CD4-positive, alpha-beta memory T cell (primary cell): Measurements from ENCODE around the gene RNF149. TPM values are rescaled to one million over a fixed set of nuclear protein-coding genes. Genes with fewer than 3 reads are reported as not detected.

ENCODE experiments used
- CTCF ChIA-PET: fragments of 350-600 bp; sonication (Branson Sonifier 250); formaldehyde crosslinking; loops from one replicate; lab custom pipeline; 2021; ENCODE audit warnings: inconsistent platforms; ENCODE audit not compliant: partially characterized antibody; lab: Charles Lee
- POLR2A ChIA-PET: fragments of 350-600 bp; sonication (Branson Sonifier 250); formaldehyde crosslinking; loops from one replicate; lab custom pipeline; 2021; ENCODE audit not compliant: partially characterized antibody; lab: Charles Lee
- DNase-seq, 5 donors: peaks; one replicate each; pipeline versions ENCODE4 v3.0.0 to v3.0.0-alpha.2; 2020 to 2022; ENCODE audit warnings: mixed read lengths in 1 of 5
- H3K27ac ChIP-seq: one replicate; pipeline ENCODE4 v1.7.0; 2013; ENCODE audit warnings: low read depth, low read length
- H3K27me3 ChIP-seq: 2 replicates; pipeline ENCODE4 v1.7.0; 2013; ENCODE audit warnings: mild to moderate bottlenecking, low read length, moderate library complexity; ENCODE audit not compliant: insufficient read depth
- H3K36me3 ChIP-seq: 2 replicates; pipeline ENCODE4 v1.7.0; 2013; ENCODE audit warnings: mild to moderate bottlenecking, low read length, moderate library complexity; ENCODE audit not compliant: insufficient read depth
- H3K4me1 ChIP-seq: 2 replicates; pipeline ENCODE4 v1.7.0; 2013; ENCODE audit warnings: mild to moderate bottlenecking, low read length, moderate library complexity; ENCODE audit not compliant: insufficient read depth
- H3K4me3 ChIP-seq, 2 donors: one replicate each; pipeline ENCODE4 v1.7.0; 2013; ENCODE audit warnings: low read length in 2 of 2, mild to moderate bottlenecking in 1 of 2
- H3K9me3 ChIP-seq, 2 donors: one replicate each; pipeline ENCODE4 v1.7.0; 2013; ENCODE audit warnings: low read length in 2 of 2, control low read depth in 1 of 2; ENCODE audit not compliant: control insufficient read depth in 1 of 2
- H3K27ac Mint-ChIP-seq, 7 donors: one replicate each; pipeline ENCODE4 v1.8.0; 2020 to 2021; ENCODE audit warnings: mixed read lengths in 7 of 7, mild to moderate bottlenecking in 6 of 7, inconsistent platforms in 3 of 7, moderate library complexity in 3 of 7
- H3K27me3 Mint-ChIP-seq, 2 donors: one replicate each; pipeline ENCODE4 v1.8.0; 2020 to 2021; ENCODE audit warnings: mixed read lengths in 2 of 2
- H3K36me3 Mint-ChIP-seq, 2 donors: one replicate each; pipeline ENCODE4 v1.8.0; 2020 to 2021; ENCODE audit warnings: mixed read lengths in 2 of 2, inconsistent platforms in 1 of 2, mild to moderate bottlenecking in 1 of 2
- H3K4me1 Mint-ChIP-seq, 4 donors: one replicate each; pipeline ENCODE4 v1.8.0; 2020 to 2021; ENCODE audit warnings: mixed read lengths in 4 of 4, mild to moderate bottlenecking in 1 of 4
- H3K4me3 Mint-ChIP-seq, 8 donors: one replicate each; pipeline ENCODE4 v1.8.0; 2020 to 2021; ENCODE audit warnings: mixed read lengths in 8 of 8, mild to moderate bottlenecking in 7 of 8, moderate library complexity in 6 of 8, inconsistent platforms in 3 of 8
- H3K9me3 Mint-ChIP-seq, 8 donors: one replicate each; pipeline ENCODE4 v1.8.0; 2020 to 2021; ENCODE audit warnings: mixed read lengths in 8 of 8, mild to moderate bottlenecking in 5 of 8, inconsistent platforms in 3 of 8, moderate library complexity in 1 of 8
- intact Hi-C: fragments of 100-400 bp; cut with micrococcal nuclease; formaldehyde crosslinking; loops from one replicate; pipeline ENCODE4 v1.15.1; 2023
- polyA plus RNA-seq, 2 donors: library from polyadenylated mRNA; unstranded; fragments of 300-500 nt; fragmentation: Illumina TruSeq; gene quantifications; one replicate each; pipeline ENCODE4 v1.2.3, GENCODE V29; 2021
- total RNA-seq, 2 experiments: library from RNA; stranded (reverse); gene quantifications; one replicate each; pipeline ENCODE4 v1.2.3, GENCODE V29; 2021

Gene RNF149
- total and polyA plus RNA-seq, 4 experiments from 2014 or later, result 67.6 to 154 (median 116) TPM

GRCh38 chr2:101293544-101293943 is 15.0 kb downstream of the RNF149 start:
- Mint-ChIP-seq H3K4me3 (no peak overlapping the region), H3K27me3 (no peaks in the 10 kb centered on the region), H3K36me3 (peaks cover 8 to 68% of the 10 kb centered on the region in 2 donors), H3K4me1 (peaks cover 37 to 74% (median 43%) of the 10 kb centered on the region in 4 donors), H3K9me3 (no peaks in the 10 kb centered on the region), H3K27ac (peak overlapping the region in 1 of 7 donors; percentile 79)
- Histone ChIP-seq H3K36me3 (peaks cover 26% of the 10 kb centered on the region), H3K9me3 (no peaks in the 10 kb centered on the region), H3K27ac (no peak overlapping the region), H3K4me1 (peaks cover 44% of the 10 kb centered on the region), H3K27me3 (no peaks in the 10 kb centered on the region), H3K4me3 (no peak overlapping the region)
- CTCF ChIA-PET, result interaction anchor here (1.0 to 1.3 kb wide), 2 partner anchors 48 to 56 kb away, joined by 3 to 4 read pairs; no protein-coding TSS in a partner anchor
- POLR2A ChIA-PET, result interaction anchor here (0.6 to 0.7 kb wide), 2 partner anchors 15 to 35 kb away, joined by 3 read pairs; partner anchors contain the start of gene RNF149
- intact Hi-C loops, result loop anchor here (2.0 kb wide), 1 partner anchor 13 kb away; no protein-coding TSS in a partner anchor
- DNase-seq, result no peak

GRCh38 chr2:101291973-101292372 is 16.5 kb downstream of the RNF149 start:
- Histone ChIP-seq H3K4me1 (peaks cover 31% of the 10 kb centered on the region), H3K36me3 (peaks cover 38% of the 10 kb centered on the region), H3K27me3 (no peaks in the 10 kb centered on the region), H3K4me3 (no peak overlapping the region), H3K9me3 (no peaks in the 10 kb centered on the region), H3K27ac (no peak overlapping the region)
- no peak for DNase-seq
- ChIA-PET CTCF (no interaction called here), POLR2A (no interaction called here)
- Mint-ChIP-seq H3K27me3 (no peaks in the 10 kb centered on the region), H3K36me3 (peaks cover 10 to 75% of the 10 kb centered on the region in 2 donors), H3K4me3 (no peak overlapping the region), H3K27ac (no peak overlapping the region), H3K9me3 (no peaks in the 10 kb centered on the region), H3K4me1 (peaks cover 27 to 60% (median 37%) of the 10 kb centered on the region in 4 donors)
- intact Hi-C loops, result loop anchor here (2.0 kb wide), 1 partner anchor 15 kb away; no protein-coding TSS in a partner anchor

- H3K27ac ChIP-seq, result no peak overlapping the region
- H3K9me3 ChIP-seq, result no peaks in the 10 kb centered on the region
- Mint-ChIP-seq H3K4me3 (no peak overlapping the region), H3K4me1 (peaks cover 19 to 55% (median 34%) of the 10 kb centered on the region in 4 donors), H3K36me3 (peaks cover 21 to 80% of the 10 kb centered on the region in 2 donors), H3K27ac (peak overlapping the region in 6 of 7 donors; percentile 0 to 88 (median 60)), H3K9me3 (no peaks in the 10 kb centered on the region), H3K27me3 (no peaks in the 10 kb centered on the region)
- no peak overlapping the region for H3K4me3 ChIP-seq
- no peak for DNase-seq
- no peaks in the 10 kb centered on the region for H3K27me3 ChIP-seq
- peaks cover 50% of the 10 kb centered on the region for H3K36me3 ChIP-seq
- POLR2A ChIA-PET, result no interaction called here
- peaks cover 19% of the 10 kb centered on the region for H3K4me1 ChIP-seq
- intact Hi-C loops, result no loop called here
- CTCF ChIA-PET, result no interaction called here
Observed at GRCh38 chr2:101290711-101291110, 17.8 kb downstream of the RNF149 start.

GRCh38 chr2:101287303-101287702 is 21.2 kb downstream of the RNF149 start:
- H3K4me3 ChIP-seq, result no peak overlapping the region
- CTCF ChIA-PET, result interaction anchor here (1.6 kb wide), 1 partner anchor 274 kb away, joined by 3 read pairs; no protein-coding TSS in a partner anchor

GRCh38 chr2:101286684-101287083 is 21.8 kb downstream of the RNF149 start:
- Histone ChIP-seq H3K36me3 (peaks cover 65% of the 10 kb centered on the region), H3K4me1 (no peaks in the 10 kb centered on the region), H3K4me3 (no peak overlapping the region), H3K27me3 (no peaks in the 10 kb centered on the region), H3K9me3 (no peaks in the 10 kb centered on the region), H3K27ac (no peak overlapping the region)
- H3K36me3 Mint-ChIP-seq, result peaks cover 55 to 82% of the 10 kb centered on the region in 2 donors
- CTCF ChIA-PET, result interaction anchor here (1.6 kb wide), 1 partner anchor 274 kb away, joined by 3 read pairs; no protein-coding TSS in a partner anchor
- no peaks in the 10 kb centered on the region for H3K9me3 Mint-ChIP-seq
- no peak for DNase-seq
- intact Hi-C loops, result no loop called here
- no peak overlapping the region for H3K4me3 Mint-ChIP-seq
- POLR2A ChIA-PET, result interaction anchor here (0.7 to 4.0 kb wide), 2 partner anchors 11 to 42 kb away, joined by 3 to 12 read pairs; no protein-coding TSS in a partner anchor
- H3K4me1 Mint-ChIP-seq, result peaks cover 22 to 45% (median 38%) of the 10 kb centered on the region in 4 donors
- H3K27me3 Mint-ChIP-seq, result no peaks in the 10 kb centered on the region
- peak overlapping the region in 5 of 7 donors; percentile 25 to 63 (median 52) for H3K27ac Mint-ChIP-seq

More at GRCh38 chr2:101287303-101287702, 21.2 kb downstream of the RNF149 start:
- POLR2A ChIA-PET, result interaction anchor here (1.1 to 4.0 kb wide), 3 partner anchors 17 to 1132 kb away, joined by 3 to 12 read pairs (median 4); no protein-coding TSS in a partner anchor
- no peaks in the 10 kb centered on the region for H3K9me3 ChIP-seq
- Mint-ChIP-seq H3K27me3 (no peaks in the 10 kb centered on the region), H3K36me3 (peaks cover 49 to 82% of the 10 kb centered on the region in 2 donors), H3K4me3 (no peak overlapping the region), H3K9me3 (no peaks in the 10 kb centered on the region), H3K4me1 (peaks cover 19 to 40% (median 34%) of the 10 kb centered on the region in 4 donors), H3K27ac (peak overlapping the region in 3 of 7 donors; percentile 42 to 65 (median 54))
- intact Hi-C loops, result no loop called here
- no peak for DNase-seq
- H3K36me3 ChIP-seq, result peaks cover 59% of the 10 kb centered on the region
- H3K27ac ChIP-seq, result no peak overlapping the region
- H3K27me3 ChIP-seq, result no peaks in the 10 kb centered on the region
- H3K4me1 ChIP-seq, result no peaks in the 10 kb centered on the region

GRCh38 chr2:101282980-101283379 is 25.5 kb downstream of the RNF149 start:
- H3K9me3 Mint-ChIP-seq, result no peaks in the 10 kb centered on the region
- Histone ChIP-seq H3K4me3 (no peak overlapping the region), H3K9me3 (no peaks in the 10 kb centered on the region), H3K27me3 (no peaks in the 10 kb centered on the region), H3K4me1 (no peaks in the 10 kb centered on the region), H3K27ac (no peak overlapping the region), H3K36me3 (peaks cover 81% of the 10 kb centered on the region)
- peaks cover 23 to 53% (median 39%) of the 10 kb centered on the region in 4 donors for H3K4me1 Mint-ChIP-seq
- intact Hi-C loops, result no loop called here
- CTCF ChIA-PET, result interaction anchor here (1.1 to 2.6 kb wide), 2 partner anchors 16 to 59 kb away, joined by 3 to 7 read pairs; no protein-coding TSS in a partner anchor
- POLR2A ChIA-PET, result interaction anchor here (1.1 to 1.3 kb wide), 3 partner anchors 13 to 30 kb away, joined by 4 to 6 read pairs (median 4); partner anchors contain the start of gene CNOT11
- peaks cover 66 to 90% of the 10 kb centered on the region in 2 donors for H3K36me3 Mint-ChIP-seq
- H3K27me3 Mint-ChIP-seq, result no peaks in the 10 kb centered on the region
- H3K4me3 Mint-ChIP-seq, result no peak overlapping the region
- H3K27ac Mint-ChIP-seq, result peak overlapping the region; percentile 48 to 89 (median 79)
- DNase-seq, result no peak

- peaks cover 67 to 85% of the 10 kb centered on the region in 2 donors for H3K36me3 Mint-ChIP-seq
- intact Hi-C loops, result no loop called here
Observed at GRCh38 chr2:101281482-101281881, 27.0 kb downstream of the RNF149 start.

More at GRCh38 chr2:101281482-101281881, 27.0 kb downstream of the RNF149 start:
- Mint-ChIP-seq H3K9me3 (no peaks in the 10 kb centered on the region), H3K27me3 (no peaks in the 10 kb centered on the region), H3K27ac (peak overlapping the region; percentile 8 to 85 (median 42)), H3K4me1 (peaks cover 22 to 44% (median 35%) of the 10 kb centered on the region in 4 donors), H3K4me3 (peak overlapping the region in 1 of 8 donors; percentile 34)
- H3K36me3 ChIP-seq, result peaks cover 71% of the 10 kb centered on the region
- H3K27ac ChIP-seq, result no peak overlapping the region
- no peaks in the 10 kb centered on the region for H3K9me3 ChIP-seq
- ChIA-PET POLR2A (interaction anchor here (1.0 to 1.3 kb wide), 2 partner anchors 8 to 11 kb away, joined by 3 to 6 read pairs; no protein-coding TSS in a partner anchor), CTCF (interaction anchor here (0.7 to 2.0 kb wide), 7 partner anchors 18 to 107 kb away, joined by 3 to 8 read pairs (median 5); no protein-coding TSS in a partner anchor)
- DNase-seq, result no peak
- H3K4me3 ChIP-seq, result no peak overlapping the region
- H3K27me3 ChIP-seq, result no peaks in the 10 kb centered on the region
- no peaks in the 10 kb centered on the region for H3K4me1 ChIP-seq
